Glutamatergic neuron (in vitro differentiated cells): ENCODE data around the gene CFHR2. TPM values are rescaled to one million over a fixed set of nuclear protein-coding genes. Genes with fewer than 3 reads are reported as not detected.
A peak's percentile ranks its signal among the peaks of the same experiment; 100 is the strongest.
"Not testable (repeated sequence)": the region's sequence is repeated elsewhere in the genome, so short reads cannot be mapped to it uniquely, and the experiment has no call there.

Source experiments
- DNase-seq: peaks from one replicate; pipeline ENCODE4 v3.0.0; 2022
- H3K27ac Mint-ChIP-seq: one replicate; pipeline ENCODE4 v1.8.0; 2020; ENCODE audit warnings: mild to moderate bottlenecking, mixed read lengths, inconsistent platforms; ENCODE audit not compliant: unreplicated experiment
- H3K27me3 Mint-ChIP-seq: one replicate; pipeline ENCODE4 v1.8.0; 2020; ENCODE audit warnings: mild to moderate bottlenecking, moderate library complexity, mixed read lengths, inconsistent platforms; ENCODE audit not compliant: unreplicated experiment
- H3K36me3 Mint-ChIP-seq: one replicate; pipeline ENCODE4 v1.8.0; 2020; ENCODE audit warnings: mild to moderate bottlenecking, mixed read lengths, inconsistent platforms; ENCODE audit not compliant: unreplicated experiment
- H3K4me1 Mint-ChIP-seq: one replicate; pipeline ENCODE4 v1.8.0; 2020; ENCODE audit warnings: mild to moderate bottlenecking, low read depth, mixed read lengths, inconsistent platforms; ENCODE audit not compliant: unreplicated experiment
- H3K4me3 Mint-ChIP-seq: one replicate; pipeline ENCODE4 v1.8.0; 2020; ENCODE audit warnings: mild to moderate bottlenecking, mixed read lengths, inconsistent platforms; ENCODE audit not compliant: unreplicated experiment
- H3K9me3 Mint-ChIP-seq: one replicate; pipeline ENCODE4 v1.8.0; 2020; ENCODE audit warnings: mild to moderate bottlenecking, moderate library complexity, mixed read lengths, inconsistent platforms; ENCODE audit not compliant: unreplicated experiment
- CTCF ChIP-seq: fragments of 200-600 bp; sonication (generic); IDR thresholded peaks from one replicate; pipeline ENCODE4 v1.5.0; 2021; ENCODE audit not compliant: partially characterized antibody, unreplicated experiment
- long read RNA-seq: library from polyadenylated mRNA; unstranded; transcript quantifications from one replicate; pipeline ENCODE4 v2.0.0, GENCODE V29; 2020; ENCODE audit not compliant: unreplicated experiment
- total RNA-seq: library from RNA; stranded (reverse); fragmentation: NEBNext Ultra II Directional; extraction: Animal tissue kit (Norgen Biotek cat#: 25700); gene quantifications from one replicate; pipeline ENCODE4 v1.2.1, GENCODE V29; 2021; ENCODE audit not compliant: unreplicated experiment

CFHR2 gene
- not detected for total RNA-seq
- long read RNA-seq, result 0 reads

GRCh38 chr1:196943568-196943967 lies at the start of gene CFHR2:
Gene CFHR2, plus strand, starts transcription at chr1:196943738. Its CDS starts 143 bp downstream, at chr1:196943881.
- not testable (repeated sequence) for H3K36me3 Mint-ChIP-seq, DNase-seq, H3K4me1 Mint-ChIP-seq, H3K27ac Mint-ChIP-seq, H3K27me3 Mint-ChIP-seq, H3K9me3 Mint-ChIP-seq, H3K4me3 Mint-ChIP-seq

GRCh38 chr1:196896355-196896754 lies 47.2 kb upstream of the CFHR2 start:
- no peak overlapping the region for H3K4me3 Mint-ChIP-seq
- no peaks in the 10 kb centered on the region for H3K27me3 Mint-ChIP-seq
- no peaks in the 10 kb centered on the region for H3K9me3 Mint-ChIP-seq
- DNase-seq, result no peak
- no peak overlapping the region for H3K27ac Mint-ChIP-seq
- H3K36me3 Mint-ChIP-seq, result no peaks in the 10 kb centered on the region
- no peak for TF ChIP-seq CTCF
- H3K4me1 Mint-ChIP-seq, result no peaks in the 10 kb centered on the region

- Mint-ChIP-seq H3K27ac (no peak overlapping the region), H3K4me1 (no peaks in the 10 kb centered on the region), H3K36me3 (no peaks in the 10 kb centered on the region), H3K4me3 (peak overlapping the region; percentile 10), H3K27me3 (no peaks in the 10 kb centered on the region), H3K9me3 (no peaks in the 10 kb centered on the region)
- DNase-seq, result no peak
- TF ChIP-seq CTCF, result no peak
Observed at GRCh38 chr1:196897158-196897828, 46.2 kb upstream of the CFHR2 start.

- DNase-seq, result no peak
- Mint-ChIP-seq H3K27me3 (no peaks in the 10 kb centered on the region), H3K9me3 (no peaks in the 10 kb centered on the region), H3K4me1 (no peaks in the 10 kb centered on the region), H3K36me3 (no peaks in the 10 kb centered on the region), H3K4me3 (no peak overlapping the region), H3K27ac (no peak overlapping the region)
- peak; percentile 39 for TF ChIP-seq CTCF
Observed at GRCh38 chr1:196902344-196902743, 41.2 kb upstream of the CFHR2 start.

GRCh38 chr1:196910215-196910614 lies 33.3 kb upstream of the CFHR2 start:
- Mint-ChIP-seq H3K36me3 (no peaks in the 10 kb centered on the region), H3K4me3 (no peak overlapping the region), H3K4me1 (no peaks in the 10 kb centered on the region), H3K27ac (no peak overlapping the region), H3K27me3 (no peaks in the 10 kb centered on the region), H3K9me3 (no peaks in the 10 kb centered on the region)
- TF ChIP-seq CTCF, result peak; percentile 24
- DNase-seq, result no peak

- DNase-seq, H3K4me1 Mint-ChIP-seq, H3K27ac Mint-ChIP-seq: not testable (repeated sequence)
Observed at GRCh38 chr1:196912283-196912682, 31.3 kb upstream of the CFHR2 start.

GRCh38 chr1:196926839-196927238 lies 16.7 kb upstream of the CFHR2 start:
- H3K4me1 Mint-ChIP-seq, H3K27ac Mint-ChIP-seq, DNase-seq, H3K9me3 Mint-ChIP-seq, H3K27me3 Mint-ChIP-seq, H3K36me3 Mint-ChIP-seq, H3K4me3 Mint-ChIP-seq: not testable (repeated sequence)

More at GRCh38 chr1:196912283-196912682, 31.3 kb upstream of the CFHR2 start:
- not testable (repeated sequence) for H3K4me3 Mint-ChIP-seq, H3K9me3 Mint-ChIP-seq, H3K27me3 Mint-ChIP-seq, H3K36me3 Mint-ChIP-seq

- DNase-seq, H3K4me1 Mint-ChIP-seq, H3K36me3 Mint-ChIP-seq, H3K4me3 Mint-ChIP-seq, H3K27me3 Mint-ChIP-seq, H3K9me3 Mint-ChIP-seq, H3K27ac Mint-ChIP-seq: not testable (repeated sequence)
Observed at GRCh38 chr1:196932853-196933252, 10.7 kb upstream of the CFHR2 start.
